Stimulated activated CD8-positive, alpha-beta memory T cell treated with anti-CD3 and anti-CD28 coated beads, Interleukin-2, amount 100 ng/mL, for 1 hour (primary cell): ENCODE results near the gene USP20.

Experiments
- DNase-seq, 2 donors: peaks; one replicate each; pipeline ENCODE4 v3.0.0-alpha.2; 2020; ENCODE audit warnings: low read depth in 2 of 2

USP20 gene

GRCh38 chr9:129919841-129920240, 84.6 kb downstream of the USP20 start:
- no peak for DNase-seq

DNA sequence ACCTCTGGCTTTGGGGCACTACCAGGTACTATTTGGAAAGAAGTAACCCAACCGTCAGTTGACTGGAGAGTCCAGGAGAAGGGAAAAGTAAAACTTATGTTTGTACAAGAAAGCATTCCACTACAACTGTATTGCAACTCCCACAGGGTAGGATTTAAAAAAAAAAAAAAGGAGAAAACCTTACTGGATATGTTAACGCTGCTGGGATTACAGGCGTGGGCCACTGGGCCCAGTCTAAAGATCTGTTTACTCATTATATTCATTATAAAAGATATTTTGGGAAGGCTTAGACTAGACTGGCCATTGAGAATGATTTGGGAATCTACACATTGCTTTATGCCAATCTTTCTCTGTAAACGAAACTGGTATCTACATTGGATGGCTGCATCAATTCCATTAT, 86.6 kb downstream of the USP20 start:
- no peak for DNase-seq

DNA sequence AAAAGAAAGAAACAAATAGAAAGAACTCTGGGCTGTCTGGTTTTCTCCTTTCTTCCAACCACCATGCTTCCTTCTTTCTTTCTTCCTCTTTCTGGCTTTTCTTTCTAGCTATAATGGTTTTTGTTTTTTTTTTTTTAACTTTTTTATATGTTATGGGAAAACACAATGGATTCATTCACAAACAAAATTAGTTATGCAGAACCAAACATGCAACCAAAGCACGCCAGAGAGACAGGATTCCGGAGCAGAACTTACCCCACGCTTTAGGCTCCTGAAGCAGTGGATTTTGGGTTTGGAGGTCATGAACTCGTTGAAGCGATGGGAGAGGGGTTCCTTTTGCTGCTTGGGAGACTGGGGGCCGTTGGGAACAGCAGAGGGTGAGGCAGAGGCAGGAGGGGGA, 88.3 kb downstream of the USP20 start:
- no peak for DNase-seq

GRCh38 chr9:129929496-129930125, 94.4 kb downstream of the USP20 start:
- DNase-seq: no peak

DNA sequence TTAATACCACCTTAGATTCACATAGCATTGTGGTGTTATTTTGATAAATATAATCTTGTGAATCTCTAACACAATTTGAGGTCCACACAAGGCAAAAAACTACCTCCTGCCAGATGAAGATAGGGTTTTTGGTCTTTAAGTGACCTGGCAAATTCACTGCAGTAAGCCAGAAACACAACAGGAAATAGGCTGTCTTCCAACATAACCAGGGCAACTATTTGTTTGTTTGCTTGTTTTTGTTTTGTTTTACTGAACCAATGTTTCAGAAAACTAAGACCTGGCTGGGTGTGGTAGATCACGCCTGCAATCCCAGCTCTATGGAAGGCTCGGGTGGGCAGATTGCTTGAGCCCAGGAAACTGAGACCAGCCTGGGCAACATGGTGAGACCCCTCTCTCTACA, 95.5 kb downstream of the USP20 start:
- DNase-seq: no peak
